Measurements from ENCODE around the gene SFPQ. TPM values are rescaled to one million over a fixed set of nuclear protein-coding genes. Genes with fewer than 3 reads are reported as not detected.

The SFPQ gene
- total RNA-seq, 1 experiment from 2014 or later, result 249 TPM

- no TSS peak for BruUV-seq (replicated peaks)
These were observed 2.2 kb downstream of the SFPQ start for GRCh38 chr1:35190784-35191183.

DNA sequence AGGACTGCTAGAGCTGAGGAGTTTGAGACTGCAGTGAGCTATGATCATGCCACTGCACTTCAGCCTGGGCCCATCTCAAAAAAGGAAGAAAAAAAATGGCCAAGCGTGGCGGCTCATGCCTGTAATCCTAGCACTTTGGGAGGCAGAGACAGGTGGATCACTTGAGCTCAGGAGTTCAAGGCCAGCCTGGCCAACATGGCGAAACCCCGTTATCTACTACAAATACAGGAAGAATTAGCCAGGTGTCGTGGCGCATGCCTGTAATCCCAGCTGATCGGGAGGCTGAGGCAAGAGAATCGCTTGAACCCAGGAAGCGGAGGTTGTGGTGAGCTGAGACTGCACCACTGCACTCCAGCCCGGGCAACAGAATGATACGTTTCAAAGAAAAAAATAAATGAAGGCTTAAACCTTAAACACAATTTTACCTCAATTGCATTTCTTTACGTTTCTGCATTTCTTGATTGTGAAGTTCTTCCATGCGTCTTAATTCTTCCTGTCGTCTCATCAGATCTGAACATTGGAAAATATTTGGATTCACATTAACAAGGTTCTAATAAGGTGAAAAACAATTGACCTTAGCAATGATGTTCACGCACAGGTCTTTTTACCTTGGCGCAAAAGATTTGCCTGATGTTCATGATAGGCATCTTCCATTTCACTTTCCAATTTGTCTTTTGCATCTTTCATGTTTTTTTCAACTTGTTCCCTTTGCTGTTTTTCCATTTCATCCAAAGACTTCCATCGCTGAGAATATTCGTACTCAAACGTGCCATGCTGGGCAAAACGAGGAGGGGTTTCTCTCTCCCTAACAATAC lies 4.2 kb downstream of the SFPQ start:
- no peak overlapping the region for H3K9ac ChIP-seq (ENCODE audit: low read length)
- no TSS peak for BruUV-seq (replicated peaks)
- H4K20me1 ChIP-seq (ENCODE audit: low read length), result peaks cover 81% of the 10 kb centered on the region
- H2AFZ ChIP-seq (ENCODE audit: low read length), result no peak overlapping the region
- H3K79me2 ChIP-seq (ENCODE audit: low read length), result peaks cover 92% of the 10 kb centered on the region
- H3K9me3 ChIP-seq (ENCODE audit: low read length), result no peaks in the 10 kb centered on the region
- intact Hi-C loops (cut with micrococcal nuclease), result no loop called here
- H3K9me2 ChIP-seq (replicated peaks; ENCODE audit: low read length), result no peaks in the 10 kb centered on the region
- POLR2A ChIA-PET (ENCODE audit: unreplicated experiment), result no interaction called here
- H3K4me1 ChIP-seq (ENCODE audit: insufficient read depth, low read length), result 0 out of 2 replicates have a peak, but pooled peaks cover 11% of the 10 kb centered on the region
- ATAC-seq, result no peak
- H3K4me3 ChIP-seq (ENCODE audit: low read length), result peak overlapping the region; percentile 80
- H3K36me3 ChIP-seq (ENCODE audit: low read depth, low read length), result peaks cover 81% of the 10 kb centered on the region
- no peak for DNase-seq
- H3K27ac ChIP-seq (ENCODE audit: low read length), result no peak overlapping the region
- H3K27me3 ChIP-seq (ENCODE audit: low read length), result no peaks in the 10 kb centered on the region
- peak overlapping the region; percentile 87 for H3K4me2 ChIP-seq (ENCODE audit: low read length)
- H3F3A ChIP-seq (ENCODE audit: low read length, unreplicated experiment), result peaks cover 3% of the 10 kb centered on the region
- TF ChIP-seq EZH2 (IDR thresholded peaks at IDR 0.05; ENCODE audit: low read length, unreplicated experiment) (no peak), EZH2phosphoT487 (IDR thresholded peaks at IDR 0.05; ENCODE audit: borderline replicate concordance, low read length) (no peak)
- TF ChIP-seq, protein P1, sequence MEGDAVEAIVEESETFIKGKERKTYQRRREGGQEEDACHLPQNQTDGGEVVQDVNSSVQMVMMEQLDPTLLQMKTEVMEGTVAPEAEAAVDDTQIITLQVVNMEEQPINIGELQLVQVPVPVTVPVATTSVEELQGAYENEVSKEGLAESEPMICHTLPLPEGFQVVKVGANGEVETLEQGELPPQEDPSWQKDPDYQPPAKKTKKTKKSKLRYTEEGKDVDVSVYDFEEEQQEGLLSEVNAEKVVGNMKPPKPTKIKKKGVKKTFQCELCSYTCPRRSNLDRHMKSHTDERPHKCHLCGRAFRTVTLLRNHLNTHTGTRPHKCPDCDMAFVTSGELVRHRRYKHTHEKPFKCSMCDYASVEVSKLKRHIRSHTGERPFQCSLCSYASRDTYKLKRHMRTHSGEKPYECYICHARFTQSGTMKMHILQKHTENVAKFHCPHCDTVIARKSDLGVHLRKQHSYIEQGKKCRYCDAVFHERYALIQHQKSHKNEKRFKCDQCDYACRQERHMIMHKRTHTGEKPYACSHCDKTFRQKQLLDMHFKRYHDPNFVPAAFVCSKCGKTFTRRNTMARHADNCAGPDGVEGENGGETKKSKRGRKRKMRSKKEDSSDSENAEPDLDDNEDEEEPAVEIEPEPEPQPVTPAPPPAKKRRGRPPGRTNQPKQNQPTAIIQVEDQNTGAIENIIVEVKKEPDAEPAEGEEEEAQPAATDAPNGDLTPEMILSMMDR (conservative IDR thresholded peaks at IDR 0.05; ENCODE audit: low read depth, low read length), result no peak
- CTCF ChIA-PET, result no interaction called here

More at GRCh38 chr1:35190784-35191183, 2.2 kb downstream of the SFPQ start:
- TF ChIP-seq EZH2 (IDR thresholded peaks at IDR 0.05; ENCODE audit: low read length, unreplicated experiment) (no peak), EZH2phosphoT487 (IDR thresholded peaks at IDR 0.05; ENCODE audit: borderline replicate concordance, low read length) (no peak)
- TF ChIP-seq, protein P1 (conservative IDR thresholded peaks at IDR 0.05; ENCODE audit: low read depth, low read length), result no peak
- CTCF ChIA-PET, result no interaction called here
- 0 out of 2 replicates have a peak, but pooled peaks cover 11% of the 10 kb centered on the region for H3K4me1 ChIP-seq (ENCODE audit: insufficient read depth, low read length)
- H3K9ac ChIP-seq (ENCODE audit: low read length), result peak overlapping the region; percentile 97
- peak overlapping the region; percentile 80 for H3K4me3 ChIP-seq (ENCODE audit: low read length)
- peaks cover 3% of the 10 kb centered on the region for H3F3A ChIP-seq (ENCODE audit: low read length, unreplicated experiment)
- H3K4me2 ChIP-seq (ENCODE audit: low read length), result peak overlapping the region; percentile 87
- H3K27me3 ChIP-seq (ENCODE audit: low read length), result no peaks in the 10 kb centered on the region
- ATAC-seq (no peak), DNase-seq (no peak)
- peaks cover 61% of the 10 kb centered on the region for H4K20me1 ChIP-seq (ENCODE audit: low read length)
- no peaks in the 10 kb centered on the region for H3K9me2 ChIP-seq (replicated peaks; ENCODE audit: low read length)
- POLR2A ChIA-PET (ENCODE audit: unreplicated experiment), result no interaction called here
- H3K79me2 ChIP-seq (ENCODE audit: low read length), result peaks cover 72% of the 10 kb centered on the region
- intact Hi-C loops (cut with micrococcal nuclease), result loop anchor here (5.0 kb wide), 1 partner anchor 293 kb away; no protein-coding TSS in a partner anchor
- H3K36me3 ChIP-seq (ENCODE audit: low read depth, low read length), result peaks cover 61% of the 10 kb centered on the region
- H2AFZ ChIP-seq (ENCODE audit: low read length), result no peak overlapping the region
- no peak overlapping the region for H3K27ac ChIP-seq (ENCODE audit: low read length)
- no peaks in the 10 kb centered on the region for H3K9me3 ChIP-seq (ENCODE audit: low read length)

DNA sequence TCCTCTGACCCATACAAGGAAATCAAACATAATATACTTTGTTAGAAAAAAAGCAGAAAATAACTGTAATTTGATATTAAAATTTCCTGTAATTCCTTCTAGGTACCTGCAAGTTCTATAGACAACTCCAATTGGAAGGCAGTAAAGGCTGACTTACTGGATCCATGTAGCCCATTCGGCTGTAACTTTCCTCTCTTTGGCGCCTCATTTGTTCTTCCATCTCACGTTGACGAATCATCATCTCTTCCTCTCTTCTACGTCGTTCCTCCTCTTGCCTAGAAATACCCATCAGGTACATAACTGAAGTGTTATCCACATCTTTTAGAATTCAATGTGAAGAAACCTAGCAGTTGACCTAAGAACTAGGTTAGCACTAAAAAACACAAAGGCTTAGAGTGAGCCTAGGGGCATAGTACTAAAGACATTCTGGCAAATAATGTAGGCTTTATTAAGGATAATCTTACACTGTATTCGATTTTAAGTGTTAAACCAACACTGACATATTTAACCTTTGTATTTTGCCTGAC lies 5.1 kb downstream of the SFPQ start:
- no peak overlapping the region for H2AFZ ChIP-seq (ENCODE audit: low read length)
- H3K9me2 ChIP-seq (replicated peaks; ENCODE audit: low read length), result no peaks in the 10 kb centered on the region
- H4K20me1 ChIP-seq (ENCODE audit: low read length), result peaks cover 90% of the 10 kb centered on the region
- H3K9ac ChIP-seq (ENCODE audit: low read length), result no peak overlapping the region
- H3K79me2 ChIP-seq (ENCODE audit: low read length), result peaks cover 100% of the 10 kb centered on the region
- ATAC-seq, result no peak
- intact Hi-C loops (cut with micrococcal nuclease), result no loop called here
- H3K27ac ChIP-seq (ENCODE audit: low read length), result no peak overlapping the region
- 0 out of 2 replicates have a peak, but pooled peaks cover 11% of the 10 kb centered on the region for H3K4me1 ChIP-seq (ENCODE audit: insufficient read depth, low read length)
- H3K36me3 ChIP-seq (ENCODE audit: low read depth, low read length), result peaks cover 89% of the 10 kb centered on the region
- BruUV-seq (replicated peaks), result no TSS peak
- TF ChIP-seq EZH2 (IDR thresholded peaks at IDR 0.05; ENCODE audit: low read length, unreplicated experiment) (no peak), EZH2phosphoT487 (IDR thresholded peaks at IDR 0.05; ENCODE audit: borderline replicate concordance, low read length) (no peak)
- TF ChIP-seq, protein P1 (conservative IDR thresholded peaks at IDR 0.05; ENCODE audit: low read depth, low read length), result no peak
- CTCF ChIA-PET, result no interaction called here
- no peaks in the 10 kb centered on the region for H3K27me3 ChIP-seq (ENCODE audit: low read length)
- no peak overlapping the region for H3K4me2 ChIP-seq (ENCODE audit: low read length)
- peaks cover 3% of the 10 kb centered on the region for H3F3A ChIP-seq (ENCODE audit: low read length, unreplicated experiment)
- no peak overlapping the region for H3K4me3 ChIP-seq (ENCODE audit: low read length)
- POLR2A ChIA-PET (ENCODE audit: unreplicated experiment), result no interaction called here
- no peaks in the 10 kb centered on the region for H3K9me3 ChIP-seq (ENCODE audit: low read length)
- no peak for DNase-seq

Data from PC-3 (cell line).